Upper lobe of right lung (tissue), 1 donor: ENCODE results near the gene NRG2. TPM values are rescaled to one million over a fixed set of nuclear protein-coding genes. Genes with fewer than 3 reads are reported as not detected.

Experiments
- ATAC-seq: fragments of 200-7000 bp; cut with Tn5 transposase; one replicate; pipeline ENCODE4 v1.9.1; 2020; ENCODE audit warnings: mild to moderate bottlenecking, moderate library complexity
- DNase-seq: peaks from one replicate; pipeline ENCODE4 v3.0.0-alpha.2; 2020
- H3K27ac ChIP-seq: fragments of 200-600 bp; one replicate; pipeline ENCODE4 v1.8.0; 2022
- H3K27me3 ChIP-seq: fragments of 200-600 bp; one replicate; pipeline ENCODE4 v1.8.0; 2022; ENCODE audit warnings: mild to moderate bottlenecking
- H3K36me3 ChIP-seq: fragments of 200-600 bp; one replicate; pipeline ENCODE4 v1.8.0; 2022
- H3K4me1 ChIP-seq: fragments of 200-600 bp; one replicate; pipeline ENCODE4 v1.8.0; 2022
- H3K4me3 ChIP-seq: fragments of 200-600 bp; one replicate; pipeline ENCODE4 v1.8.0; 2022; ENCODE audit warnings: mild to moderate bottlenecking
- H3K9me3 ChIP-seq: fragments of 200-600 bp; one replicate; pipeline ENCODE4 v1.8.0; 2022
- CTCF ChIP-seq: fragments of 200-600 bp; IDR thresholded peaks from one replicate; pipeline ENCODE4 v1.8.0; 2022; ENCODE audit warnings: antibody characterized with exemption
- intact Hi-C: fragments of 100-400 bp; cut with DNase I; formaldehyde crosslinking; loops from one replicate; pipeline ENCODE4 v1.11.0; 2022
- total RNA-seq: library from RNA; stranded (reverse); fragmentation: NEBNext Ultra II Directional; extraction: Animal tissue kit (Norgen Biotek cat#: 25700); gene quantifications from one replicate; pipeline ENCODE4 v1.2.1, GENCODE V29; 2021
- donor health status: DM: no; HTN: yes; CAD: no; lungs with severe emphysema.

Gene NRG2
- total RNA-seq, 1 donor from 2014 or later, result 1.4 TPM

DNA sequence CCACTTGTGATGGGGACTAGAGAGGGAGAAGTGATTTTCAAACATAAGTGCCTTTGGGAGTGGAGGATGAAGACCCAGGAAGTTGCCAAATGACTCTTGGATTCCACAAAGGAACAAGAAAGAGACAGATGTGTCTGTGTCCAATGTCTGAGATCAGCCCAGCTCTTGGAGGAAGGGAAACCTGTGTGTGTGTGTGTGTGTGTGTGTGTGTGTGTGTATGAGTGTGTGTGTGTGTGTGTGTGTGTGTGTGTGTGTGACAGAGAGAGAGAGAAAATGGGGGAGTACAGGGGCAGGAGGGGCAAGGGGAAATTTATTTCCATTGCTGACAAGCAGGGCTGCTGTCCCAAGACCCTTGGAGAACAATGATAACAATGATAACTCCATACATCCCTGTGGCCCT, 175.5 kb downstream of the NRG2 start:
- intact Hi-C loops, result loop anchor here (5.0 kb wide), 1 partner anchor 80 kb away; no protein-coding TSS in a partner anchor
- H3K4me3 ChIP-seq, result no peak overlapping the region
- no peak for TF ChIP-seq CTCF

GRCh38 chr5:139867109-139867508, 176.0 kb downstream of the NRG2 start:
- no peaks in the 10 kb centered on the region for H3K36me3 ChIP-seq
- no peak for ATAC-seq
- H3K27ac ChIP-seq, result no peak overlapping the region
- no peaks in the 10 kb centered on the region for H3K9me3 ChIP-seq
- no peak for TF ChIP-seq CTCF
- no peak for DNase-seq
- H3K4me3 ChIP-seq, result no peak overlapping the region
- no peaks in the 10 kb centered on the region for H3K27me3 ChIP-seq
- intact Hi-C loops, result loop anchor here (5.0 kb wide), 1 partner anchor 80 kb away; no protein-coding TSS in a partner anchor
- peaks cover 14% of the 10 kb centered on the region for H3K4me1 ChIP-seq

More for the DNA sequence above, 175.5 kb downstream of the NRG2 start:
- no peak for ATAC-seq
- Histone ChIP-seq H3K4me1 (peaks cover 14% of the 10 kb centered on the region), H3K27me3 (no peaks in the 10 kb centered on the region), H3K36me3 (no peaks in the 10 kb centered on the region), H3K27ac (no peak overlapping the region), H3K9me3 (no peaks in the 10 kb centered on the region)
- no peak for DNase-seq

- intact Hi-C loops, result loop anchor here (5.0 kb wide), 1 partner anchor 78 kb away; no protein-coding TSS in a partner anchor
- H3K36me3 ChIP-seq, result no peaks in the 10 kb centered on the region
- peaks cover 14% of the 10 kb centered on the region for H3K4me1 ChIP-seq
- TF ChIP-seq CTCF, result no peak
- no peak overlapping the region for H3K4me3 ChIP-seq
- no peak overlapping the region for H3K27ac ChIP-seq
- H3K9me3 ChIP-seq, result no peaks in the 10 kb centered on the region
- no peaks in the 10 kb centered on the region for H3K27me3 ChIP-seq
- ATAC-seq, result no peak
- DNase-seq, result no peak
These were observed 178.2 kb downstream of the NRG2 start for GRCh38 chr5:139864716-139865483.

- peaks cover 4% of the 10 kb centered on the region for H3K27me3 ChIP-seq
- intact Hi-C loops, result no loop called here
These were observed 179.1 kb downstream of the NRG2 start for GRCh38 chr5:139863855-139864558.

GRCh38 chr5:139863361-139863760, 179.7 kb downstream of the NRG2 start:
- H3K4me1 ChIP-seq, result peaks cover 14% of the 10 kb centered on the region
- no peak for TF ChIP-seq CTCF
- H3K27ac ChIP-seq, result peak overlapping the region; percentile 51
- DNase-seq, result peak; percentile 76
- no peak overlapping the region for H3K4me3 ChIP-seq
- peak; percentile 55 for ATAC-seq
- peaks cover 4% of the 10 kb centered on the region for H3K27me3 ChIP-seq
- intact Hi-C loops, result no loop called here
- H3K36me3 ChIP-seq, result no peaks in the 10 kb centered on the region
- no peaks in the 10 kb centered on the region for H3K9me3 ChIP-seq

More at GRCh38 chr5:139863855-139864558, 179.1 kb downstream of the NRG2 start:
- TF ChIP-seq CTCF, result peak; percentile 89
- Histone ChIP-seq H3K36me3 (no peaks in the 10 kb centered on the region), H3K4me3 (no peak overlapping the region), H3K9me3 (no peaks in the 10 kb centered on the region), H3K4me1 (peaks cover 14% of the 10 kb centered on the region), H3K27ac (peak overlapping the region; percentile 51)
- ATAC-seq, result peak; percentile 74
- DNase-seq, result peak; percentile 72
